Endothelial cell of umbilical vein (primary cell): ENCODE results near the gene ITPR1. TPM values are rescaled to one million over a fixed set of nuclear protein-coding genes. Genes with fewer than 3 reads are reported as not detected.

ENCODE experiments used
- BruUV-seq: library from RNA; stranded (reverse); fragments of 400-500 nt; replicated peaks from 2 replicates; lab custom pipeline; 2021; lab: Mats Ljungman, UMichigan
- CTCF ChIA-PET: fragments of 300-600, 350-600 bp; sonication (Branson Sonifier 250); formaldehyde crosslinking; loops from one replicate; lab custom pipeline; 2021; ENCODE audit warnings: antibody characterized with exemption, inconsistent platforms; lab: Charles Lee
- POLR2A ChIA-PET: fragments of 300-600, 350-600 bp; sonication (Branson Sonifier 250); formaldehyde crosslinking; loops from one replicate; lab custom pipeline; 2021; ENCODE audit warnings: antibody characterized with exemption, inconsistent platforms; lab: Charles Lee
- DNase-seq: peaks from one replicate; pipeline ENCODE4 v3.0.0-alpha.2; 2011; ENCODE audit warnings: low read depth, low spot score
- FAIRE-seq: peaks from 2 replicates; lab custom pipeline; 2011; peaks lifted over from hg19 to GRCh38; lab: Jason Lieb, UNC
- H2AFZ ChIP-seq: 2 replicates; pipeline ENCODE4 v1.6.0; 2012; ENCODE audit warnings: low read depth, low read length, control low read depth, inconsistent platforms
- H3K27ac ChIP-seq: 2 replicates; pipeline ENCODE4 v1.5.1; 2011; ENCODE audit warnings: low read depth, mild to moderate bottlenecking, control low read depth, low read length, moderate library complexity; ENCODE audit not compliant: insufficient read depth
- H3K27me3 ChIP-seq, 2 experiments: 2 replicates each; pipeline versions ENCODE4 v1.6.0 to v1.6.1; 2011; ENCODE audit warnings: low read length in 2 of 2, mixed read lengths in 1 of 2; ENCODE audit not compliant: control insufficient read depth in 2 of 2, insufficient read depth in 2 of 2
- H3K36me3 ChIP-seq, 2 experiments: 2 replicates in 1 of 2; 3 replicates in 1 of 2; pipeline ENCODE4 v1.5.1; 2011; ENCODE audit warnings: low read length in 2 of 2, mild to moderate bottlenecking in 1 of 2, moderate library complexity in 1 of 2; ENCODE audit not compliant: control insufficient read depth in 2 of 2, insufficient read depth in 2 of 2; ENCODE audit errors: extremely low read depth in 1 of 2
- H3K4me1 ChIP-seq: 3 replicates; pipeline ENCODE4 v1.5.1; 2011; ENCODE audit warnings: mild to moderate bottlenecking, low read length; ENCODE audit not compliant: control insufficient read depth, insufficient read depth; ENCODE audit errors: extremely low read depth
- H3K4me2 ChIP-seq: 2 replicates; pipeline ENCODE4 v1.6.1; 2011; ENCODE audit warnings: low read length, control low read depth, mixed read lengths; ENCODE audit not compliant: insufficient read depth
- H3K4me3 ChIP-seq, 3 experiments: fragments of 200-600 bp in 1 of 3; sonication (generic), shearing (Covaris generic) in 1 of 3; replicated peaks in 1 of 3; 2 replicates each; pipeline ENCODE4 v1.5.1; 2011 to 2016; ENCODE audit warnings: control low read depth in 3 of 3, low read length in 3 of 3, mild to moderate bottlenecking in 2 of 3, inconsistent platforms in 1 of 3, low read depth in 1 of 3, moderate library complexity in 1 of 3; ENCODE audit not compliant: insufficient read depth in 1 of 3
- H3K79me2 ChIP-seq: 2 replicates; pipeline ENCODE4 v1.6.0; 2012; ENCODE audit warnings: low read length, inconsistent platforms; ENCODE audit not compliant: control insufficient read depth, insufficient read depth
- H3K9ac ChIP-seq: replicated peaks from 2 replicates; pipeline ENCODE3; 2011; ENCODE audit warnings: low read length, control low read depth; ENCODE audit not compliant: insufficient read depth; ENCODE audit errors: extremely low read depth
- H3K9me1 ChIP-seq: replicated peaks from 3 replicates; pipeline ENCODE4 v1.6.0; 2011; ENCODE audit warnings: mild to moderate bottlenecking, low read length; ENCODE audit not compliant: control insufficient read depth, insufficient read depth; ENCODE audit errors: extremely low read depth
- H3K9me3 ChIP-seq: replicated peaks from 2 replicates; pipeline ENCODE4 v1.5.1; 2012; ENCODE audit warnings: low read length, inconsistent platforms; ENCODE audit not compliant: control insufficient read depth, insufficient read depth
- H4K20me1 ChIP-seq: replicated peaks from 2 replicates; pipeline ENCODE3; 2011; ENCODE audit warnings: mild to moderate bottlenecking, low read length; ENCODE audit not compliant: control insufficient read depth, insufficient read depth; ENCODE audit errors: extremely low read depth
- CTCF ChIP-seq, 2 donors: IDR thresholded peaks; 1 replicate in 1 of 2; 2 replicates in 1 of 2; pipeline ENCODE4 v1.5.1; 2011; ENCODE audit warnings: low read length in 2 of 2, mild to moderate bottlenecking in 2 of 2, moderate library complexity in 2 of 2, control low read depth in 1 of 2, inconsistent platforms in 1 of 2, low read depth in 1 of 2; ENCODE audit not compliant: insufficient read depth in 1 of 2; ENCODE audit errors: extremely low read depth in 1 of 2
- EZH2 ChIP-seq: IDR thresholded peaks from 2 replicates; pipeline ENCODE4 v1.6.1; 2012; ENCODE audit warnings: borderline replicate concordance, low read depth, mild to moderate bottlenecking, moderate library complexity, low read length, inconsistent platforms; ENCODE audit not compliant: severe bottlenecking
- FOS ChIP-seq: IDR thresholded peaks from 2 replicates; pipeline ENCODE4 v1.6.1; 2011; ENCODE audit warnings: mild to moderate bottlenecking, low read length, moderate library complexity, borderline replicate concordance; ENCODE audit not compliant: insufficient read depth
- GATA2 ChIP-seq: IDR thresholded peaks from 2 replicates; pipeline ENCODE4 v1.7.0; 2011; ENCODE audit warnings: low read depth, mild to moderate bottlenecking, moderate library complexity, mixed read lengths, low read length; ENCODE audit not compliant: insufficient read length, insufficient read depth
- JUN ChIP-seq: IDR thresholded peaks from 2 replicates; pipeline ENCODE4 v1.6.1; 2011; ENCODE audit warnings: borderline replicate concordance, low read depth; ENCODE audit not compliant: insufficient read length, insufficient read depth
- MAX ChIP-seq: IDR thresholded peaks from 2 replicates; pipeline ENCODE4 v1.6.1; 2011; ENCODE audit not compliant: insufficient read depth, insufficient read length
- MYC ChIP-seq: IDR thresholded peaks from one replicate; pipeline ENCODE4 v1.6.1; 2011; ENCODE audit warnings: mild to moderate bottlenecking, low read depth, low read length
- POLR2A ChIP-seq: IDR thresholded peaks from 2 replicates; pipeline ENCODE4 v1.6.1; 2012; ENCODE audit warnings: low read depth, mild to moderate bottlenecking, control low read depth, low read length
- POLR2AphosphoS5 ChIP-seq: IDR thresholded peaks from 2 replicates; pipeline ENCODE4 v1.6.1; 2012; ENCODE audit warnings: low read depth, mild to moderate bottlenecking, control low read depth, low read length, moderate library complexity; ENCODE audit not compliant: insufficient read depth
- dilution Hi-C: fragments of 300-500 bp; cut with MboI; formaldehyde crosslinking; loops from one replicate; pipeline ENCODE4 v1.15.0; 2019; ENCODE audit warnings: low sequenced_read_pairs; ENCODE audit not compliant: extremely low pct_ligation_motif_present
- intact Hi-C: fragments of 100-400 bp; cut with micrococcal nuclease; formaldehyde crosslinking; loops from one replicate; pipeline ENCODE4 v1.10.0; 2022
- polyA plus RNA-seq, 4 experiments: library from polyadenylated mRNA; depleted of rRNA in 3 of 4; stranded (reverse) in 3 of 4; unstranded in 1 of 4; fragments of >200 nt; gene quantifications; 2 replicates each; pipeline versions ENCODE4 v1.2.1 to v1.2.3, GENCODE V29; 2011 to 2012; ENCODE audit warnings: missing spikeins in 1 of 4
- total RNA-seq: library from RNA; stranded (reverse); gene quantifications from 2 replicates; pipeline ENCODE4 v1.2.3, GENCODE V29; 2021

Gene ITPR1
- total and polyA plus RNA-seq, 2 donors (not counting 3 experiments of a cell fraction or from before 2014, with no cell fraction given) = 5.1 to 16.1 TPM

DNA sequence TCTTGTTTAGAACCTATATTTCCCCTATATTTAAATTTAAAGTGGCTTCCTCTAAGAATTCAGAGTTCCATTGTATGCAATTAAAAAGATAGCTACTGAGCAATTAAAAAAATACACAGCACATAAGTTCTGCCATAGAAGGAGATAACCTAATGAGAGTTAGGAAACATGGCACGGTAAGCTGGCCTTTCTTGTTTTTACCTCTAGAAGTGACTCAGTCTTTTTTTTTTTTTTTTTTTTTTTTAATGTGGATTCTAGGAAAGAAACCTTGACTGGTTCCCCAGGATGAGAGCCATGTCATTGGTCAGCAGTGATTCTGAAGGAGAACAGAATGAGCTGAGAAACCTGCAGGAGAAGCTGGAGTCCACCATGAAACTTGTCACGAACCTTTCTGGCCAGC is 343.4 kb downstream of the ITPR1 start:
- DNase-seq (no peak), FAIRE-seq (no peak)
- CTCF ChIA-PET = interaction anchor here (1.7 to 1.9 kb wide), 3 partner anchors 116 to 144 kb away, joined by 5 read pairs; no protein-coding TSS in a partner anchor
- Histone ChIP-seq H3K9ac (no peak overlapping the region), H3K9me1 (no peaks in the 10 kb centered on the region), H3K27me3 (no peaks in the 10 kb centered on the region), H3K27ac (no peak overlapping the region), H4K20me1 (no peaks in the 10 kb centered on the region), H3K4me3 (no peak overlapping the region), H3K36me3 (no peaks in the 10 kb centered on the region), H3K79me2 (no peaks in the 10 kb centered on the region), H3K4me1 (peaks cover 7% of the 10 kb centered on the region), H2AFZ (no peak overlapping the region), H3K9me3 (no peaks in the 10 kb centered on the region), H3K4me2 (no peak overlapping the region)
- no TSS peak for BruUV-seq
- POLR2A ChIA-PET = no interaction called here
- no peak for TF ChIP-seq CTCF (IDR thresholded peaks at IDR 0.05; ENCODE audit: extremely low read depth in 1 of 2, insufficient read depth in 1 of 2, low read depth in 1 of 2, low read length in 2 of 2)
- no peak for TF ChIP-seq POLR2AphosphoS5
- TF ChIP-seq GATA2 = no peak
- no peak for TF ChIP-seq EZH2
- no peak for TF ChIP-seq JUN
- TF ChIP-seq MYC = no peak
- no peak for TF ChIP-seq FOS
- no peak for TF ChIP-seq MAX
- no peak for TF ChIP-seq POLR2A
- dilution Hi-C loops = no loop called here
- intact Hi-C loops = no loop called here
